Testis (tissue), 2 donors: Measurements from ENCODE around the gene ACER2.

ENCODE experiments used
- CTCF ChIP-seq, 3 experiments: fragments of 450-650 bp in 2 of 3; fragments of 200-600 bp in 1 of 3; sonication (generic) in 1 of 3; IDR thresholded peaks; one replicate each; pipeline ENCODE4 v1.5.1; 2016 to 2019; ENCODE audit warnings: antibody characterized with exemption in 3 of 3, mild to moderate bottlenecking in 2 of 3, moderate library complexity in 1 of 3
- POLR2A ChIP-seq: fragments of 450-650 bp; IDR thresholded peaks from one replicate; pipeline ENCODE4 v1.6.1; 2017; ENCODE audit warnings: antibody characterized with exemption, mild to moderate bottlenecking, moderate library complexity

GRCh38 chr9:19493174-19493811, 84.5 kb downstream of the ACER2 start:
- peak; percentile 30 to 72 (median 66) for TF ChIP-seq CTCF (IDR thresholded peaks at IDR 0.05)
- TF ChIP-seq POLR2A: no peak
